ENCODE results near the gene CHD6. TPM values are rescaled to one million over a fixed set of nuclear protein-coding genes. Genes with fewer than 3 reads are reported as not detected.

The CHD6 gene
- total RNA-seq, 2 experiments from 2014 or later, result 26.9 to 45.7 TPM

- BruUV-seq (replicated peaks), result no TSS peak
- Histone ChIP-seq H4K20me1 (ENCODE audit: insufficient read depth, low read length) (no peaks in the 10 kb centered on the region), H3K4me2 (ENCODE audit: low read length) (no peak overlapping the region), H2AFZ (ENCODE audit: low read length) (no peak overlapping the region), H3K9me3 (ENCODE audit: low read length) (no peaks in the 10 kb centered on the region), H3K4me3 (ENCODE audit: low read depth, low read length, poor library complexity, severe bottlenecking) (no peak overlapping the region), H3K9me2 (ENCODE audit: insufficient read depth, low read length) (no peaks in the 10 kb centered on the region), H3K4me1 (ENCODE audit: insufficient read depth, low read length, poor library complexity, severe bottlenecking) (no peaks in the 10 kb centered on the region), H3K27ac (ENCODE audit: low read depth, low read length, poor library complexity, severe bottlenecking) (no peak overlapping the region), H3K36me3 (ENCODE audit: insufficient read depth, low read length) (peaks cover 72% of the 10 kb centered on the region), H3K79me2 (ENCODE audit: insufficient read depth, low read depth, low read length) (no peaks in the 10 kb centered on the region)
- intact Hi-C loops (cut with micrococcal nuclease; ENCODE audit: unreplicated experiment), result no loop called here
- DNase-seq (ENCODE audit: low spot score), result no peak
- ChIA-PET CTCF (ENCODE audit: unreplicated experiment) (no interaction called here), POLR2A (no interaction called here)
- TF ChIP-seq EZH2phosphoT487 (IDR thresholded peaks at IDR 0.05; ENCODE audit: borderline replicate concordance, low read depth, low read length), result no peak
- no peak for TF ChIP-seq CTCF (conservative IDR thresholded peaks at IDR 0.05; ENCODE audit: low read length)
Observed at GRCh38 chr20:41418031-41418430, 200.1 kb downstream of the CHD6 start.

GRCh38 chr20:41415191-41415590 is 203.0 kb downstream of the CHD6 start:
- Histone ChIP-seq H2AFZ (ENCODE audit: low read length) (no peak overlapping the region), H3K9me3 (ENCODE audit: low read length) (no peaks in the 10 kb centered on the region), H3K36me3 (ENCODE audit: insufficient read depth, low read length) (peaks cover 63% of the 10 kb centered on the region), H3K79me2 (ENCODE audit: insufficient read depth, low read depth, low read length) (no peaks in the 10 kb centered on the region), H4K20me1 (ENCODE audit: insufficient read depth, low read length) (no peaks in the 10 kb centered on the region), H3K4me2 (ENCODE audit: low read length) (no peak overlapping the region), H3K4me1 (ENCODE audit: insufficient read depth, low read length, poor library complexity, severe bottlenecking) (peaks cover 5% of the 10 kb centered on the region), H3K4me3 (ENCODE audit: low read depth, low read length, poor library complexity, severe bottlenecking) (no peak overlapping the region), H3K27ac (ENCODE audit: low read depth, low read length, poor library complexity, severe bottlenecking) (no peak overlapping the region), H3K9me2 (ENCODE audit: insufficient read depth, low read length) (no peaks in the 10 kb centered on the region)
- ChIA-PET POLR2A (no interaction called here), CTCF (ENCODE audit: unreplicated experiment) (no interaction called here)
- BruUV-seq (replicated peaks), result no TSS peak
- no peak for DNase-seq (ENCODE audit: low spot score)
- intact Hi-C loops (cut with micrococcal nuclease; ENCODE audit: unreplicated experiment), result no loop called here
- TF ChIP-seq EZH2phosphoT487 (IDR thresholded peaks at IDR 0.05; ENCODE audit: borderline replicate concordance, low read depth, low read length), result no peak

GRCh38 chr20:41413169-41413568 is 205.0 kb downstream of the CHD6 start:
- Histone ChIP-seq H4K20me1 (ENCODE audit: insufficient read depth, low read length) (no peaks in the 10 kb centered on the region), H3K9me3 (ENCODE audit: low read length) (no peaks in the 10 kb centered on the region), H3K4me2 (ENCODE audit: low read length) (no peak overlapping the region), H3K4me3 (ENCODE audit: low read depth, low read length, poor library complexity, severe bottlenecking) (no peak overlapping the region), H2AFZ (ENCODE audit: low read length) (no peak overlapping the region), H3K79me2 (ENCODE audit: insufficient read depth, low read depth, low read length) (no peaks in the 10 kb centered on the region), H3K36me3 (ENCODE audit: insufficient read depth, low read length) (peaks cover 60% of the 10 kb centered on the region), H3K27ac (ENCODE audit: low read depth, low read length, poor library complexity, severe bottlenecking) (no peak overlapping the region), H3K4me1 (ENCODE audit: insufficient read depth, low read length, poor library complexity, severe bottlenecking) (peaks cover 5% of the 10 kb centered on the region), H3K9me2 (ENCODE audit: insufficient read depth, low read length) (no peaks in the 10 kb centered on the region)
- intact Hi-C loops (cut with micrococcal nuclease; ENCODE audit: unreplicated experiment), result no loop called here
- ChIA-PET CTCF (ENCODE audit: unreplicated experiment) (no interaction called here), POLR2A (no interaction called here)
- TF ChIP-seq CTCF (conservative IDR thresholded peaks at IDR 0.05; ENCODE audit: low read length), result no peak
- TF ChIP-seq EZH2phosphoT487 (IDR thresholded peaks at IDR 0.05; ENCODE audit: borderline replicate concordance, low read depth, low read length), result no peak
- BruUV-seq (replicated peaks), result no TSS peak
- no peak for DNase-seq (ENCODE audit: low spot score)

All from OCI-LY7 (cell line).